Esophagus muscularis mucosa (tissue), 4 donors: ENCODE results near the gene TMEM82.

ENCODE experiments used
- CTCF ChIP-seq, 3 experiments: fragments of 200-600 bp in 2 of 3; fragments of 450-650 bp in 1 of 3; sonication (generic) in 2 of 3; IDR thresholded peaks; one replicate each; pipeline ENCODE4 v1.5.1; 2017 to 2019; ENCODE audit warnings: antibody characterized with exemption in 3 of 3, mild to moderate bottlenecking in 2 of 3, moderate library complexity in 1 of 3
- EP300 ChIP-seq: sonication (generic); formaldehyde crosslinking; IDR thresholded peaks from one replicate; pipeline ENCODE4 v1.6.1; 2017; ENCODE audit warnings: antibody characterized with exemption
- POLR2A ChIP-seq: fragments of 450-650 bp; IDR thresholded peaks from one replicate; pipeline ENCODE4 v1.6.1; 2017; ENCODE audit warnings: antibody characterized with exemption, moderate library complexity, mild to moderate bottlenecking, low read depth
- POLR2AphosphoS5 ChIP-seq, 2 donors: sonication (generic); formaldehyde crosslinking; IDR thresholded peaks; one replicate each; pipeline ENCODE4 v1.6.1; 2017; ENCODE audit warnings: antibody characterized with exemption in 2 of 2

GRCh38 chr1:15775706-15776105 is 33.4 kb downstream of the TMEM82 start:
- no peak for TF ChIP-seq CTCF (IDR thresholded peaks at IDR 0.05)
- TF ChIP-seq POLR2A, result no peak
- TF ChIP-seq POLR2AphosphoS5 (IDR thresholded peaks at IDR 0.05), result no peak
- TF ChIP-seq EP300, result no peak
